ENCODE data around the gene DRAM2.

The DRAM2 gene

GRCh38 chr1:111174070-111174469, 34.2 kb upstream of the DRAM2 start:
- TF ChIP-seq ZNF280C (tag by site-specific recombination; IDR thresholded peaks at IDR 0.05): no peak
- TF ChIP-seq ZNF501 (tag by site-specific recombination; IDR thresholded peaks at IDR 0.05): no peak
- no peak for TF ChIP-seq CTCF (tag by site-specific recombination; IDR thresholded peaks at IDR 0.05)
- TF ChIP-seq ZNF560 (tag by site-specific recombination; IDR thresholded peaks at IDR 0.05; ENCODE audit: borderline replicate concordance): no peak
- no peak for TF ChIP-seq ZNF776 (tag by site-specific recombination; IDR thresholded peaks at IDR 0.05; ENCODE audit: borderline replicate concordance)
- TF ChIP-seq ZNF488 (tag by site-specific recombination; IDR thresholded peaks at IDR 0.05): no peak
- TF ChIP-seq ZFP3 (tag by site-specific recombination; IDR thresholded peaks at IDR 0.05; ENCODE audit: low read depth): no peak
- no peak for TF ChIP-seq ZNF791 (tag by site-specific recombination; IDR thresholded peaks at IDR 0.05)
- no peak for TF ChIP-seq BCL11A (tag by site-specific recombination; IDR thresholded peaks at IDR 0.05; ENCODE audit: low read depth)
- TF ChIP-seq ZNF473 (tag by site-specific recombination; IDR thresholded peaks at IDR 0.05): no peak
- TF ChIP-seq ZNF394 (tag by site-specific recombination; IDR thresholded peaks at IDR 0.05; ENCODE audit: borderline replicate concordance): no peak
- no peak for TF ChIP-seq ZNF280D (tag by site-specific recombination; IDR thresholded peaks at IDR 0.05)
- no peaks in the 10 kb centered on the region for H3K4me1 ChIP-seq (ENCODE audit: control insufficient read depth, insufficient read depth, low read length)
- H3K4me3 ChIP-seq (ENCODE audit: low read depth, low read length): no peak overlapping the region
- CTCF ChIA-PET: interaction anchor here (0.7 kb wide), 1 partner anchor 8 kb away, joined by 3 read pairs; no protein-coding TSS in a partner anchor
- POLR2A ChIA-PET: no interaction called here
- H3K36me3 ChIP-seq (ENCODE audit: control insufficient read depth in 2 of 2, insufficient read depth in 1 of 2, low read length in 2 of 2): peaks cover 7 to 52% of the 10 kb centered on the region in 2 experiments; a peak in 2 of 3 replicates
- no peak overlapping the region for H3K27ac ChIP-seq (ENCODE audit: extremely low read depth, low read depth, low read length)
- no peaks in the 10 kb centered on the region for H3K9me3 ChIP-seq (ENCODE audit: control insufficient read depth, insufficient read depth, low read depth, low read length)

- no peak overlapping the region for H3K27ac ChIP-seq (ENCODE audit: extremely low read depth, low read depth, low read length)
- POLR2A ChIA-PET: no interaction called here
- CTCF ChIA-PET: no interaction called here
- no peak for TF ChIP-seq ZNF18 (tag by site-specific recombination; IDR thresholded peaks at IDR 0.05)
- TF ChIP-seq ZNF174 (tag by site-specific recombination; IDR thresholded peaks at IDR 0.05): no peak
- no peak for TF ChIP-seq ZNF843 (tag by site-specific recombination; IDR thresholded peaks at IDR 0.05)
- TF ChIP-seq ZNF404 (tag by site-specific recombination; IDR thresholded peaks at IDR 0.05): no peak
- no peak for TF ChIP-seq ZNF366 (tag by site-specific recombination; conservative IDR thresholded peaks at IDR 0.05)
- no peaks in the 10 kb centered on the region for H3K4me1 ChIP-seq (ENCODE audit: control insufficient read depth, insufficient read depth, low read length)
- H3K4me3 ChIP-seq (ENCODE audit: low read depth, low read length): no peak overlapping the region
- peaks cover 18 to 56% of the 10 kb centered on the region in 2 experiments for H3K36me3 ChIP-seq (ENCODE audit: control insufficient read depth in 2 of 2, insufficient read depth in 1 of 2, low read length in 2 of 2)
- H3K9me3 ChIP-seq (ENCODE audit: control insufficient read depth, insufficient read depth, low read depth, low read length): no peaks in the 10 kb centered on the region
Measured at GRCh38 chr1:111172463-111172862, 32.6 kb upstream of the DRAM2 start.

All from HEK293 (cell line).